ENCODE measurements around the gene TENM3.

The TENM3 gene

DNA sequence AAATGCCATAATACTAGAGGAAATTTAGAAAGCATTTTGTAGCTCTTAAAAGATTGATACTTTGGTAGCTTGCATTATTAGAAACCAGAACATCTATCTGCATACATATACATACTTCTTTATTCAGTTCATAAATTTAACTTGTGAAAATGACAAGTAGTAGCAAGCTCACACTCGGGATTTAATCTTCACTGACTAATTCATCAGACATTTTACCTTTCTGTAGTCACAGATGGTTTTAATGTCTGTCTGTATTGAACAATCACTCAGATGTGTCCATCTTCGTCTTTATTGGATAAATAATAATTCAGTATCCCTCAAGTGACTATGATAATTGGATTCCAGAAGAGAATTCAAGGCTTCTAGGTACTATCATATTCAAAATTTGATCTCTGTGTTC, 232.3 kb downstream of the TENM3 start:
- no peaks in the 10 kb centered on the region for H3K36me3 ChIP-seq (ENCODE audit: control insufficient read depth, low read depth, low read length)
- no peak overlapping the region for H3K4me3 ChIP-seq (ENCODE audit: low read length)
- no peak overlapping the region for H3K9ac ChIP-seq (ENCODE audit: low read length)
- H3K4me1 ChIP-seq (ENCODE audit: control insufficient read depth, low read depth, low read length), result peaks cover 2% of the 10 kb centered on the region
- H3K9me3 ChIP-seq (ENCODE audit: control insufficient read depth, low read depth, low read length), result peaks cover 6% of the 10 kb centered on the region
- H3K27ac ChIP-seq (ENCODE audit: low read length), result no peak overlapping the region
- no peaks in the 10 kb centered on the region for H3K27me3 ChIP-seq (ENCODE audit: control insufficient read depth, insufficient read depth, low read length)

DNA sequence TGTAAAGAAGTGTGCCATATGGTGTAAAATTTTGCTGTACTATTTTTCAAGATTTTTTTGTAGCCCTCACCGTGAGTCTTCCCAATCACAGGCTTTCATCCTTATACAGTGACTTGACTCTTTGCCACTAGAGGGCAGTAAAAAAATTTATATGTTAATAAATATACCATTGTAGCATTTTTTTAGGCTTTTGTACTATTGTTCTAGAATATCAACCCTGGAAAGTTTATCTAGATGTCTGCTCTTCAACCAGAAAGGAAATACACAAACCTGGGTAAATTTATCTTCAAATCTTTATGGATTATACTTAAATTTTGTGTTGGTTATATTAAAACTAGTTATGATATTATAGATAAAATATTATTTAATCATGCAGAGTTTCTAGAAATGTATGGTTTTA, 235.3 kb downstream of the TENM3 start:
- Histone ChIP-seq H3K9ac (ENCODE audit: low read length) (no peak overlapping the region), H3K27ac (ENCODE audit: low read length) (no peak overlapping the region), H3K4me1 (ENCODE audit: control insufficient read depth, low read depth, low read length) (no peaks in the 10 kb centered on the region), H3K36me3 (ENCODE audit: control insufficient read depth, low read depth, low read length) (no peaks in the 10 kb centered on the region), H3K27me3 (ENCODE audit: control insufficient read depth, insufficient read depth, low read length) (no peaks in the 10 kb centered on the region), H3K4me3 (ENCODE audit: low read length) (no peak overlapping the region), H3K9me3 (ENCODE audit: control insufficient read depth, low read depth, low read length) (no peaks in the 10 kb centered on the region)

DNA sequence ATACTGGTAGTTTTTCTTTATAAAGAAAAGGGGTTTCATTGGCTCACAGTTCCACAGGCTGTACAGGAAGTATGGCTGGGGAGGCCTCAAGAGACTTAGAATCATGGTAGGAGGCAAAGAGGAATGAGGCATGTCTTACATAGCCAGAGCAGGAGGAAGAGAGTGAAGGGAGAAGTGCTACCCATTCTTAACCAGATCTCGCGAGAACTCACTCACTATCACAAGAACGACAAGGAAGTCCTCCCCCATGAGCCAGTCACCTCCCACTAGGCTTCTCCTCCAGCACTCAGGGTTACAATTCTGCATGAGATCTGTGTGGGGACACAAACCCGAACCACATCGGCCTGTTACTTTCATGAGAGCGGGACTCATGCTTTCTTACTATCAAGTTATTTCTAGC, 240.5 kb downstream of the TENM3 start:
- Histone ChIP-seq H3K27me3 (ENCODE audit: control insufficient read depth, insufficient read depth, low read length) (no peaks in the 10 kb centered on the region), H3K9ac (ENCODE audit: low read length) (no peak overlapping the region), H3K4me3 (ENCODE audit: low read length) (no peak overlapping the region), H3K36me3 (ENCODE audit: control insufficient read depth, low read depth, low read length) (no peaks in the 10 kb centered on the region), H3K9me3 (ENCODE audit: control insufficient read depth, low read depth, low read length) (peaks cover 4% of the 10 kb centered on the region), H3K27ac (ENCODE audit: low read length) (no peak overlapping the region), H3K4me1 (ENCODE audit: control insufficient read depth, low read depth, low read length) (no peaks in the 10 kb centered on the region)

DNA sequence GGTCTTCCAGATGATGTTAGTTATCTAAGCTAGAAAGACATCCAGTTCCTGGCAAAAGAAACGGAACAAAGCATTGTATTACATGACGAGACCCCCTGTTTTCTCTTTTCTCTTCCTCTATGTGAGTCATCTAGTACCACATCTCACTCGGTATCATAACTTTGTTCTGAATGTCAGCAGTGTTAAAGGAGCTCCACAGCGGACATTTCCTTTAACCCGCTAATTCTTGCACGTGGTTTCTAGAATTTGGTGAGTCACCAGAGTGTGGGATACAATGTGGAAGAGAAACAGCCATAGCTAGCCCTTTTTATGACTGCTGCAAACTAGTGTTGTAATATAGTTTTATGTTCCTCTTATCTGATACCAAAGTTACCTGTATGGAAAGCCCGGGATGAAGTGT, 243.7 kb downstream of the TENM3 start:
- Histone ChIP-seq H3K36me3 (ENCODE audit: control insufficient read depth, low read depth, low read length) (no peaks in the 10 kb centered on the region), H3K9me3 (ENCODE audit: control insufficient read depth, low read depth, low read length) (peaks cover 4% of the 10 kb centered on the region), H3K9ac (ENCODE audit: low read length) (no peak overlapping the region), H3K27ac (ENCODE audit: low read length) (no peak overlapping the region), H3K4me3 (ENCODE audit: low read length) (no peak overlapping the region), H3K27me3 (ENCODE audit: control insufficient read depth, insufficient read depth, low read length) (no peaks in the 10 kb centered on the region), H3K4me1 (ENCODE audit: control insufficient read depth, low read depth, low read length) (peaks cover 4% of the 10 kb centered on the region)

DNA sequence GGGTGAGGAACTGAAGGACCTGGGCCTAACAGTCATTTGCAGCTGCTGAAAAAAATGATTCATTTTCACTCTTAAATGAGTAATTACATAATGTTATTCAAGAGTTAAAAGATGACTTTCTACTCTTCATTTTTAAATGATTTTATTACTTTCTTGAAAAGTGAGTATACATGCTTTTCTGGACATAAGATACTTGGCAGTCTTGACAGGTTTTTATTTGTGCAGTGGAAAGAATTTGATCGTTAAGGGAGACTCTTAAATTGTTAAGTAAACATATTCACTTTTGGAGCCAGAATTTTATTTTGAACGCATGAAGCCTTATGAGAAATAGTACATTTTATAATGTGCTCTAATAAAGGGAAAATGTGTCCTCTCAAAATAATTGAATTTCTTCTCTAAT, 245.7 kb downstream of the TENM3 start:
- Histone ChIP-seq H3K36me3 (ENCODE audit: control insufficient read depth, low read depth, low read length) (no peaks in the 10 kb centered on the region), H3K9ac (ENCODE audit: low read length) (no peak overlapping the region), H3K27ac (ENCODE audit: low read length) (no peak overlapping the region), H3K27me3 (ENCODE audit: control insufficient read depth, insufficient read depth, low read length) (no peaks in the 10 kb centered on the region), H3K4me3 (ENCODE audit: low read length) (no peak overlapping the region), H3K9me3 (ENCODE audit: control insufficient read depth, low read depth, low read length) (peaks cover 4% of the 10 kb centered on the region), H3K4me1 (ENCODE audit: control insufficient read depth, low read depth, low read length) (peaks cover 4% of the 10 kb centered on the region)

DNA sequence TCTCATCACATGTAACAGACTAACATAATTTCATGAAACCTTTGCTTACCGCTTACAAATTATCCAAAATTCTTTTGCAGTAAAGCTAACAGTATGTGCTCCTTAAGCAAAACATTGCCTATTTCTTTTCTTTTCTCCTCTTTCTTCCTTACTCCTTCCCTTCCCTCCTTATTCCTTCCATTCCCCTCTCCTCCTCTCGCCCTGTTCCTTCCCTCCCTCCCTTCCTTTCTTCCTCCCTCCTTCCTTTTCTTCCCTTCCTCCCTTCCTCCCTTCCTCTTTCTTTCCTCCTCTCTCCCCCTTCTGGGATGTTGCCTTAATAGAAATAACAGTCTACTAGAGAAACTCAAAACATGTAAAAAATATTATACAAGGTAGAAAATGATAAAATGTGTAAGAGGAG, 246.4 kb downstream of the TENM3 start:
- peaks cover 5% of the 10 kb centered on the region for H3K4me1 ChIP-seq (ENCODE audit: control insufficient read depth, low read depth, low read length)

DNA sequence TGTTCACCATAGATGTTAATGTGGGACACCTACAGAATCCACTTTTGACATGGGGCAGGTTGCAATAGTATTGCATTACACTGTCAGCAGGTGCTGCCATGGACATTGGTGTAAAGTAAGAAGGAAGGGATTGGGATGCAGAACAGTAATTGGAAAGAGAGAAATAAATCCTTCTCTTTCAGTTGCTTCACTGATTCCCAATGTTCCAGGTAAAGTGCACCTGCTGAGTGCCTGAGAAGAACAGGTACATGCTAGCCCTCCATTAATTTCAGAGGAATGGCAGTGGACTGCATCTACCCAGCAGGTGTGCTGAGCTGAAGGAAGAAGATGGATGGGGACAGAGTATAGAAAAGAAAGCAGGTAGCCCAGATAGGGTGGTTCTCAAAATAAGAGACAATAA, 248.5 kb downstream of the TENM3 start:
- Histone ChIP-seq H3K27ac (ENCODE audit: low read length) (no peak overlapping the region), H3K36me3 (ENCODE audit: control insufficient read depth, low read depth, low read length) (no peaks in the 10 kb centered on the region), H3K4me1 (ENCODE audit: control insufficient read depth, low read depth, low read length) (peaks cover 26% of the 10 kb centered on the region), H3K9ac (ENCODE audit: low read length) (no peak overlapping the region), H3K4me3 (ENCODE audit: low read length) (no peak overlapping the region), H3K27me3 (ENCODE audit: control insufficient read depth, insufficient read depth, low read length) (no peaks in the 10 kb centered on the region), H3K9me3 (ENCODE audit: control insufficient read depth, low read depth, low read length) (peaks cover 4% of the 10 kb centered on the region)

More for the DNA sequence above, 246.4 kb downstream of the TENM3 start:
- Histone ChIP-seq H3K27me3 (ENCODE audit: control insufficient read depth, insufficient read depth, low read length) (no peaks in the 10 kb centered on the region), H3K36me3 (ENCODE audit: control insufficient read depth, low read depth, low read length) (no peaks in the 10 kb centered on the region), H3K9me3 (ENCODE audit: control insufficient read depth, low read depth, low read length) (peaks cover 4% of the 10 kb centered on the region), H3K4me3 (ENCODE audit: low read length) (no peak overlapping the region), H3K9ac (ENCODE audit: low read length) (no peak overlapping the region), H3K27ac (ENCODE audit: low read length) (no peak overlapping the region)

DNA sequence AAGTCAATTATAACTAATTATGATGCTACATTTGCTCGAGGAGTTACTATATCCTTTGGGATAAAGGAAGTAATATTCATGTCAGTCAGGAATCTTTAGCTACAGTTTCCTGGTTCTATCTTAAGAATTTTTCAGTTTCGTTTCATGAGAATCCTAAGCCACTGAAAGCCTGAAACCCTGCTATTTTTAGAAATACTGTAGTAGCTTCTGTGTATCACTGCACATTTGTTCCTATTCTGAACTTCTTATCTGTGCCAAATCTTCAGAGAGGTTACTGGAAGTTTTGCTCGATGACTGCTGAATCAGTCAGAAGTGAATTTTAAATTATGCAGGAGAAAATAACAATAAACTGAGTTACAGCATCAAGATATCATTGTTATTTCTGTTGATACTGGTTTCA, 249.2 kb downstream of the TENM3 start:
- H3K9me3 ChIP-seq (ENCODE audit: control insufficient read depth, low read depth, low read length), result no peaks in the 10 kb centered on the region
- H3K27ac ChIP-seq (ENCODE audit: low read length), result no peak overlapping the region
- no peaks in the 10 kb centered on the region for H3K36me3 ChIP-seq (ENCODE audit: control insufficient read depth, low read depth, low read length)
- H3K4me3 ChIP-seq (ENCODE audit: low read length), result no peak overlapping the region
- H3K27me3 ChIP-seq (ENCODE audit: control insufficient read depth, insufficient read depth, low read length), result no peaks in the 10 kb centered on the region
- H3K9ac ChIP-seq (ENCODE audit: low read length), result no peak overlapping the region
- H3K4me1 ChIP-seq (ENCODE audit: control insufficient read depth, low read depth, low read length), result peaks cover 26% of the 10 kb centered on the region

DNA sequence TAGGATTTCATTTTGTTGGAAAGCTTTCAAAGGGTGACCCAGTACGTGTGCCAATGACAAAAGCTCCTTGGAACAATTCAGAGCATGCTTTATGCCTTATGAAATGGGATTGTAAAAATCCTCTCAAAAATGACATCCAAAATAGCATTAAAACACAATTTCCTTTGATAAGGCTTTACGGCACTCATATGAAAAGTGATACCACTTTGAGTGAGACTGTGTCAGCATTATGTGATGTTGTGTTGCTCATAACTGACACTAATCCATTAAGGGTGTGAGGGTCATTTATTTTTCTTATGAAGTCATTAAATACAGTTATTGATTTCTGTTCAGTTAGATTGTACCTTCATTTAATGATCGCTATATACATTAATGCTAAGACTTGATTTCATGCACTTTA, 250.2 kb downstream of the TENM3 start:
- Histone ChIP-seq H3K9ac (ENCODE audit: low read length) (no peak overlapping the region), H3K36me3 (ENCODE audit: control insufficient read depth, low read depth, low read length) (no peaks in the 10 kb centered on the region), H3K27ac (ENCODE audit: low read length) (no peak overlapping the region), H3K4me3 (ENCODE audit: low read length) (no peak overlapping the region), H3K4me1 (ENCODE audit: control insufficient read depth, low read depth, low read length) (peaks cover 26% of the 10 kb centered on the region), H3K9me3 (ENCODE audit: control insufficient read depth, low read depth, low read length) (no peaks in the 10 kb centered on the region), H3K27me3 (ENCODE audit: control insufficient read depth, insufficient read depth, low read length) (no peaks in the 10 kb centered on the region)

DNA sequence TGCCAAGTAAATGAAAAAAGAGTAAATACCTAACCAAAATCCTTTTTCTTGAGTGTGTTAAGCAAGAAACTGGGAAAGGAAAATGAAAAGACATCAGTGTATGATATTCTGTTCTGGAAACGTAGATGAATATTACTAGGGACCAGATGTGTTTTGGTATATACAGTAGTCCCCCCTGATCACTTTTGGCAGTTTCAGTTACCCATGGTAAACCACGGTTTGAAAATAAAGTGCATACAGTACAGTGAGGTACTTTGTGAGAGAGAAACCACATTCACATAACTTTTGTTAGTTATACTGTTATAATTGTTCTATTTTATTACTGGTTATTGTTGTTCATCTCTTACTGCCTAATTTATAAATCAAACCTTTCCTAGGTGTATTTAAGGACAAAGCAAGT, 250.9 kb downstream of the TENM3 start:
- Histone ChIP-seq H3K4me3 (ENCODE audit: low read length) (no peak overlapping the region), H3K4me1 (ENCODE audit: control insufficient read depth, low read depth, low read length) (peaks cover 26% of the 10 kb centered on the region), H3K9me3 (ENCODE audit: control insufficient read depth, low read depth, low read length) (no peaks in the 10 kb centered on the region), H3K9ac (ENCODE audit: low read length) (no peak overlapping the region), H3K27ac (ENCODE audit: low read length) (no peak overlapping the region), H3K36me3 (ENCODE audit: control insufficient read depth, low read depth, low read length) (no peaks in the 10 kb centered on the region), H3K27me3 (ENCODE audit: control insufficient read depth, insufficient read depth, low read length) (no peaks in the 10 kb centered on the region)

DNA sequence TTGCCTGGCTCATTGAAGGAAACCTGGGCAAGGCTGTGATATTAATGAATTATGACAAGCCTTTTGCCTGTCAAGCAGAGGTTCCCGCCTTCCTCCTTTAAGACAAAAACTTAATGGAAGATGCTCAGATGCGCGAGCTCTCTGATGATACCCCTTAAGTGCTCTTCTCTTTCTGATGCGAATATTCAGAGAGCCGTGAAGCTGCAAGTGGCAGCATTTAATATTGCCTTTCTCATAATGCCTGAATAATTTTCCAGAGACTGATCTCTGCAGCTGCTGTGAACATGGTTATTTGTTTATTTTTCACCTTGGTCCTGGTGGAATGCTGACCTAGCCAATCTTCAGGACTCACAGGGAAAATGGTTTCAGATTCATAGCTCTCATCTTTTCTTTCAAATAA, 251.8 kb downstream of the TENM3 start:
- no peak overlapping the region for H3K4me3 ChIP-seq (ENCODE audit: low read length)
- H3K27ac ChIP-seq (ENCODE audit: low read length), result no peak overlapping the region
- H3K9me3 ChIP-seq (ENCODE audit: control insufficient read depth, low read depth, low read length), result no peaks in the 10 kb centered on the region
- H3K9ac ChIP-seq (ENCODE audit: low read length), result no peak overlapping the region
- H3K4me1 ChIP-seq (ENCODE audit: control insufficient read depth, low read depth, low read length), result peaks cover 26% of the 10 kb centered on the region
- H3K27me3 ChIP-seq (ENCODE audit: control insufficient read depth, insufficient read depth, low read length), result no peaks in the 10 kb centered on the region
- no peaks in the 10 kb centered on the region for H3K36me3 ChIP-seq (ENCODE audit: control insufficient read depth, low read depth, low read length)

DNA sequence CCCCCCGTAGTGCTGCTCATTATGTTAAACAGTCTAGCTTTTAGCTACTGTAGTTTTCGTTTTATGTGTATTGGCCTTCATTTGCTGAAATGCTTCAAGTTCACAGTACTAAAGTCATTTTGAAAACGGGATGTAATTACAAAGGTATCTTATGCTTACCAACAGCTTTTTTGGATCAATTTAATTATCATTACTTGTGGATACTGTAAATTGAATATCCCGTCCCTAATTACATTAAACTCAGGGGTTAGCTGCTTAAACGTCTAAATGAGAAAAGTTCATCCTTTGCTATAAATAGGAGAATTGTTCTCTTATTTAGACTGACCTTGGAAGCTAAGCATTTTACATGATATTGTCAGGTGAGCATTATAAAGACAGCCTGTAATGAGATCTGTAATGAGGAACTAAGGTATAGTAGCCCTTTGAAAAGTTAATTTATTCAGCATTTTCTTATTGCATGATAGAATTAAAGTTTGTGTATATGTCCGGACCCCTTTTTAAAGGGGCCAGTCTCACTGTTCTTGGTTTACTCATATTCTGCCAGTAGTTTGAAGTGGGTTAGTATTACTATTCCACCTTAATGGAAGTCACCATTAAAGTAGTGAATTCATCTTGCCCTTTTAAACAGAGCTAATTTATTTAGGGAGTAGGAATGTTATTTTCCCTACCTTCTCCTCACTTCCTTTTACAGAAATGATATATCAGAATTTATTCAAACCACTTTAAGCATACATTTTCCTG, 252.6 kb downstream of the TENM3 start:
- peaks cover 26% of the 10 kb centered on the region for H3K4me1 ChIP-seq (ENCODE audit: control insufficient read depth, low read depth, low read length)
- H3K9ac ChIP-seq (ENCODE audit: low read length), result no peak overlapping the region
- no peak overlapping the region for H3K27ac ChIP-seq (ENCODE audit: low read length)

More for the DNA sequence above, 252.6 kb downstream of the TENM3 start:
- H3K27me3 ChIP-seq (ENCODE audit: control insufficient read depth, insufficient read depth, low read length), result no peaks in the 10 kb centered on the region
- H3K4me3 ChIP-seq (ENCODE audit: low read length), result no peak overlapping the region
- no peaks in the 10 kb centered on the region for H3K9me3 ChIP-seq (ENCODE audit: control insufficient read depth, low read depth, low read length)
- no peaks in the 10 kb centered on the region for H3K36me3 ChIP-seq (ENCODE audit: control insufficient read depth, low read depth, low read length)
